ENCODE data around the gene TAAR6.

DNA sequence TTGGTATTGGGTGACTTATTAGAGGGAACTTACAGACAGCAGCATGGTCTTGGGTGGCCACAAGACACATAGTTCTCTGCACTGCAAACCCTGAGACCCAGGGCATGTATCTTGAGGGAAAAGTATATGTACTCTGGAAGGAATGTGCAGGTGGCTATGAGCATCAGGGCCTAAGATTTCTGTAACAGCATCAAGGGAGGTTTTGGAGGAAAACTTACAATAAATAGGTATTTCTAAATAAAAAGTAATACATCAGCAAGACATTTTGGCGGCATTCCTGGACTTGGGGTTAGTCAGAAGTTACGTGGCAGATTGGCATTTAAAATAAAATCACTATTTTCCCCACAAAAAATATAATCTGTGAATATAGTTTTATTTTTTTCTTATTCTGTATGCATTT is 49.2 kb upstream of the TAAR6 start:
- no peak for TF ChIP-seq POLR2A (IDR thresholded peaks at IDR 0.05)
- TF ChIP-seq, protein P1, sequence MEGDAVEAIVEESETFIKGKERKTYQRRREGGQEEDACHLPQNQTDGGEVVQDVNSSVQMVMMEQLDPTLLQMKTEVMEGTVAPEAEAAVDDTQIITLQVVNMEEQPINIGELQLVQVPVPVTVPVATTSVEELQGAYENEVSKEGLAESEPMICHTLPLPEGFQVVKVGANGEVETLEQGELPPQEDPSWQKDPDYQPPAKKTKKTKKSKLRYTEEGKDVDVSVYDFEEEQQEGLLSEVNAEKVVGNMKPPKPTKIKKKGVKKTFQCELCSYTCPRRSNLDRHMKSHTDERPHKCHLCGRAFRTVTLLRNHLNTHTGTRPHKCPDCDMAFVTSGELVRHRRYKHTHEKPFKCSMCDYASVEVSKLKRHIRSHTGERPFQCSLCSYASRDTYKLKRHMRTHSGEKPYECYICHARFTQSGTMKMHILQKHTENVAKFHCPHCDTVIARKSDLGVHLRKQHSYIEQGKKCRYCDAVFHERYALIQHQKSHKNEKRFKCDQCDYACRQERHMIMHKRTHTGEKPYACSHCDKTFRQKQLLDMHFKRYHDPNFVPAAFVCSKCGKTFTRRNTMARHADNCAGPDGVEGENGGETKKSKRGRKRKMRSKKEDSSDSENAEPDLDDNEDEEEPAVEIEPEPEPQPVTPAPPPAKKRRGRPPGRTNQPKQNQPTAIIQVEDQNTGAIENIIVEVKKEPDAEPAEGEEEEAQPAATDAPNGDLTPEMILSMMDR (IDR thresholded peaks at IDR 0.05), result no peak
